Mesenchymal stem cell (in vitro differentiated cells and primary cell): Measurements from ENCODE around the gene OLIG1.
A peak's percentile ranks its signal among the peaks of the same experiment; 100 is the strongest.

Source experiments
- DNase-seq: peaks from one replicate; pipeline ENCODE4 v3.0.0-alpha.2; 2013
- H2AFZ ChIP-seq: one replicate; pipeline ENCODE4 v1.6.1; 2013; ENCODE audit warnings: low read depth, mild to moderate bottlenecking, control low read depth, inconsistent platforms, low read length, moderate library complexity
- H2AK5ac ChIP-seq: 2 replicates; pipeline ENCODE4 v1.6.1; 2013; ENCODE audit warnings: low read length, moderate library complexity, mild to moderate bottlenecking, inconsistent platforms; ENCODE audit not compliant: severe bottlenecking
- H2BK120ac ChIP-seq: one replicate; pipeline ENCODE4 v1.6.1; 2013; ENCODE audit warnings: low read depth, mild to moderate bottlenecking, inconsistent platforms, low read length, moderate library complexity
- H2BK12ac ChIP-seq, 2 experiments: one replicate each; pipeline ENCODE4 v1.6.1; 2013; ENCODE audit warnings: inconsistent platforms in 2 of 2, low read length in 2 of 2, mild to moderate bottlenecking in 2 of 2, moderate library complexity in 2 of 2, control low read depth in 1 of 2
- H2BK15ac ChIP-seq: one replicate; pipeline ENCODE4 v1.6.1; 2013; ENCODE audit warnings: mild to moderate bottlenecking, low read depth, inconsistent platforms; ENCODE audit not compliant: poor library complexity, severe bottlenecking
- H2BK5ac ChIP-seq: 2 replicates; pipeline ENCODE4 v1.6.1; 2013; ENCODE audit warnings: low read depth, mild to moderate bottlenecking, low read length, control low read depth, inconsistent platforms; ENCODE audit not compliant: poor library complexity, severe bottlenecking
- H3K14ac ChIP-seq, 2 experiments: one replicate each; pipeline ENCODE4 v1.6.1; 2013; ENCODE audit warnings: inconsistent platforms in 2 of 2, low read length in 2 of 2, control low read depth in 1 of 2, mild to moderate bottlenecking in 1 of 2, moderate library complexity in 1 of 2
- H3K18ac ChIP-seq, 2 experiments: one replicate each; pipeline ENCODE4 v1.6.1; 2013; ENCODE audit warnings: inconsistent platforms in 2 of 2, low read length in 2 of 2, control low read depth in 1 of 2, low read depth in 1 of 2, mild to moderate bottlenecking in 1 of 2
- H3K23ac ChIP-seq, 2 experiments: one replicate each; pipeline ENCODE4 v1.6.1; 2013; ENCODE audit warnings: inconsistent platforms in 2 of 2, low read length in 2 of 2, mild to moderate bottlenecking in 2 of 2, moderate library complexity in 2 of 2, control low read depth in 1 of 2
- H3K27ac ChIP-seq: 2 replicates; pipeline ENCODE4 v1.5.1; 2013; ENCODE audit warnings: mild to moderate bottlenecking, moderate library complexity, low read length, control low read depth, inconsistent platforms; ENCODE audit not compliant: poor library complexity, severe bottlenecking
- H3K27me3 ChIP-seq, 2 experiments: 2 replicates each; pipeline versions ENCODE4 v1.6.1 to v1.7.0; 2013; ENCODE audit warnings: low read length in 2 of 2, mild to moderate bottlenecking in 2 of 2, moderate library complexity in 2 of 2, control low read depth in 1 of 2, inconsistent platforms in 1 of 2; ENCODE audit not compliant: control insufficient read depth in 1 of 2, insufficient read depth in 1 of 2
- H3K36me3 ChIP-seq, 2 experiments: 2 replicates each; pipeline versions ENCODE4 v1.6.1 to v1.7.0; 2013; ENCODE audit warnings: low read length in 2 of 2, control low read depth in 1 of 2, inconsistent platforms in 1 of 2, low read depth in 1 of 2, mild to moderate bottlenecking in 1 of 2; ENCODE audit not compliant: insufficient read depth in 2 of 2, control insufficient read depth in 1 of 2
- H3K4ac ChIP-seq, 2 experiments: one replicate each; pipeline ENCODE4 v1.6.1; 2013; ENCODE audit warnings: inconsistent platforms in 2 of 2, low read length in 2 of 2, mild to moderate bottlenecking in 2 of 2, moderate library complexity in 2 of 2, control low read depth in 1 of 2, low read depth in 1 of 2
- H3K4me1 ChIP-seq: 2 replicates; pipeline ENCODE4 v1.6.1; 2013; ENCODE audit warnings: low read depth, low read length, control low read depth; ENCODE audit not compliant: control insufficient read depth, insufficient read depth
- H3K4me2 ChIP-seq: 2 replicates; pipeline ENCODE4 v1.6.1; 2013; ENCODE audit warnings: low read length, mild to moderate bottlenecking, inconsistent platforms; ENCODE audit not compliant: poor library complexity, severe bottlenecking
- H3K4me3 ChIP-seq, 2 experiments: 2 replicates each; pipeline versions ENCODE4 v1.5.1 to v1.7.0; 2013; ENCODE audit warnings: low read length in 2 of 2, mild to moderate bottlenecking in 2 of 2, control low read depth in 1 of 2, low read depth in 1 of 2; ENCODE audit not compliant: insufficient read depth in 1 of 2
- H3K79me1 ChIP-seq: replicated peaks from 2 replicates; pipeline ENCODE4 v1.6.1; 2013; ENCODE audit warnings: mild to moderate bottlenecking, control low read depth, low read length, inconsistent platforms; ENCODE audit not compliant: poor library complexity, severe bottlenecking
- H3K9ac ChIP-seq: 2 replicates; pipeline ENCODE4 v1.7.0; 2013; ENCODE audit warnings: mild to moderate bottlenecking, low read length, moderate library complexity
- H3K9me3 ChIP-seq: 2 replicates; pipeline ENCODE4 v1.7.0; 2013; ENCODE audit warnings: mild to moderate bottlenecking, low read length; ENCODE audit not compliant: control insufficient read depth
- H4K8ac ChIP-seq: one replicate; pipeline ENCODE4 v1.6.1; 2013; ENCODE audit warnings: inconsistent platforms, mild to moderate bottlenecking, low read length, moderate library complexity
- H4K91ac ChIP-seq: one replicate; pipeline ENCODE4 v1.6.1; 2013; ENCODE audit warnings: mild to moderate bottlenecking, low read length, inconsistent platforms
- WGBS: methylation state at CpG from one replicate; pipeline ENCODE4 v1.1.7; 2013; ENCODE audit warnings: mixed read lengths; 5-methylcytosine and 5-hydroxymethylcytosine counted together

OLIG1 gene

DNA sequence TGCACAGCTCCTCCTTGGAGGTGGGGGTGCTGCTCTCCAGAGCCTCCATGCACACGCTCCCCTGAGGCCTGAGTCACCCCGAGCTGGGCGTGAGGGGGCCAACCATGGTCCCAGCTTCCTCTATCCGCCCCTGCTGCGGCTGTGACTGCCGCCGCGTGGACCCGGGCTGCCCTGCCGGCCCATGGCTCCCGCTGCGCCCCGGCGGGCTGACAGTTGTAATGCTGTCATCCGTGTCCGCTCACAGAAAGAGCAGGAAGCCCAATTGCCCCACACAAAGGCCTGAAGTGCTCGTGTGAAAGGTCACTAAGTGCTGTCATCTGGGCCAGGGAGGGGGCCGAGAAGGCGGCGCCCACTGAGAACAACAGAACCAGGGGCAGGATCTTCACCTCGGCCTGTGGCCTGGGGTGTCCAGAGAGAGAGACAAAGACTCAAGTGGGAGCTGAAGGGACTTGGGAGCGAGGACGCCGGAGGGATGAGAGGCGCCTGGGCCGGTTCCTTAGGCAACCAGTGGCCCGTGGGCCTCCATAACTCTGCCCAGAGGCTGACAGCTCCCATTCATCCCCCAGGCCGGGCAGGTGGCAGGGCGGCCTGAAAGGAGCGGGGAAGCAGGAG, 31.5 kb downstream of the OLIG1 start:
- Histone ChIP-seq H2BK15ac (peak overlapping the region; percentile 3), H3K27me3 (peaks cover 35 to 59% of the 10 kb centered on the region in 2 experiments), H3K9me3 (no peaks in the 10 kb centered on the region), H4K91ac (no peak overlapping the region), H3K4me1 (peaks cover 7% of the 10 kb centered on the region), H3K79me1 (no peaks in the 10 kb centered on the region), H3K36me3 (no peaks in the 10 kb centered on the region), H3K4me2 (no peak overlapping the region), H3K4ac (no peak overlapping the region), H3K9ac (no peak overlapping the region), H2BK120ac (no peak overlapping the region), H3K18ac (no peak overlapping the region), H3K27ac (no peak overlapping the region), H3K4me3 (no peak overlapping the region), H3K23ac (no peak overlapping the region), H3K14ac (no peak overlapping the region), H2BK12ac (no peak overlapping the region), H4K8ac (no peak overlapping the region), H2AK5ac (no peak overlapping the region), H2AFZ (no peak overlapping the region), H2BK5ac (no peak overlapping the region)
- 84% methylated on average over 30 of the region's 30 CpGs for WGBS
- no peak for DNase-seq

DNA sequence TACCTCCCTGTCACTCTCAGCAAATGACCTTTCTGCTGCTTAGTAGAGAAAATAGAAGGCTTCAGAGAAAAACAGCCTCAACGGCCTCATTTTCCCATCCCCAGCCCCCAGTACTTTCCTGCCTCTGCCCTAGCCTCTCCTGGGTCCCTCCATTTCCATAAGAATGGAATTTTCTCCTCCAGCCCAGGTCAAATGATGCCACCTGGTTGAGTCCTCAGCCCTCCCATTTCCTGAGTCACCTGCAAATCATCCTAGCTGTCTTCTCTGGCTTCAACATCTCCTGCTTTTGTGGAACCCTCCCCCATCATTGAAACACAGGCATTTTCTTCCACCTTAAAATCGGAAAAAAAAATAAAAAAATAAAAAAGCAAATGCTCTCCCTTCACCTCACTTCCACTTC, 35.1 kb downstream of the OLIG1 start:
- H3K4me3 ChIP-seq, result no peak overlapping the region
- no peak overlapping the region for H2BK12ac ChIP-seq
- DNase-seq, result no peak
- no peak overlapping the region for H3K4me2 ChIP-seq
- no peak overlapping the region for H2AFZ ChIP-seq
- H2BK5ac ChIP-seq, result no peak overlapping the region
- H3K4ac ChIP-seq, result no peak overlapping the region
- H2BK120ac ChIP-seq, result no peak overlapping the region
- H4K8ac ChIP-seq, result no peak overlapping the region
- no peak overlapping the region for H3K9ac ChIP-seq
- WGBS, result 34% methylated on average over 2 of the region's 2 CpGs
- no peak overlapping the region for H3K27ac ChIP-seq
- H4K91ac ChIP-seq, result no peak overlapping the region
- no peaks in the 10 kb centered on the region for H3K79me1 ChIP-seq
- peaks cover 12% of the 10 kb centered on the region for H3K4me1 ChIP-seq
- peaks cover 51 to 82% of the 10 kb centered on the region in 2 experiments for H3K27me3 ChIP-seq
- H2AK5ac ChIP-seq, result no peak overlapping the region
- H3K36me3 ChIP-seq, result no peaks in the 10 kb centered on the region
- no peaks in the 10 kb centered on the region for H3K9me3 ChIP-seq
- no peak overlapping the region for H2BK15ac ChIP-seq
- H3K14ac ChIP-seq, result no peak overlapping the region
- no peak overlapping the region for H3K23ac ChIP-seq
- H3K18ac ChIP-seq, result no peak overlapping the region

DNA sequence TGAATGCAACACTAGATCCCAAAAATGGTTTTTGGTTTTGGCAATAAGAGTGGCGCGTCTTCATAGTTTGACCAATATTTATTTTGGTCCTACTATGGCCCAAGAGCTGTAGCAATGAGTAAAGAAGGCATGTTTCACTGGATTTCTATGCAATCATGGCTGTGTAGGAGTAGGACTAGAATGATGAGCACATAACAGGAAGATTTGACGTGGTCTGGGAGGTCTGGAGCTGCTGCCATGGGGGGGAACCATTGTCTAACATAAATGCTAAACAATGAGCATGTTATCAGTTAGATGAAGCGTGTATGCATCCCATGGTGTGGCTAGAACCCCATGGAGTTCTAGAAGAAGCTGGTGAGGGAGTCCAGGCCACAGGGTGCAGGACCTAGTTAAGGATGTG, 38.3 kb downstream of the OLIG1 start:
- peaks cover 5% of the 10 kb centered on the region for H3K4me1 ChIP-seq
- H3K23ac ChIP-seq, result no peak overlapping the region
- H2AK5ac ChIP-seq, result no peak overlapping the region
- no peak overlapping the region for H4K91ac ChIP-seq
- 74% methylated on average over 4 of the region's 4 CpGs for WGBS
- no peaks in the 10 kb centered on the region for H3K36me3 ChIP-seq
- no peak overlapping the region for H2AFZ ChIP-seq
- H2BK5ac ChIP-seq, result no peak overlapping the region
- H2BK15ac ChIP-seq, result no peak overlapping the region
- no peaks in the 10 kb centered on the region for H3K9me3 ChIP-seq
- no peak overlapping the region for H3K9ac ChIP-seq
- H3K4me2 ChIP-seq, result no peak overlapping the region
- H3K4me3 ChIP-seq, result no peak overlapping the region
- H3K4ac ChIP-seq, result no peak overlapping the region
- H3K27me3 ChIP-seq, result peaks cover 74 to 91% of the 10 kb centered on the region in 2 experiments
- H3K18ac ChIP-seq, result no peak overlapping the region
- H4K8ac ChIP-seq, result no peak overlapping the region
- no peaks in the 10 kb centered on the region for H3K79me1 ChIP-seq
- H2BK120ac ChIP-seq, result no peak overlapping the region
- H3K14ac ChIP-seq, result no peak overlapping the region
- no peak for DNase-seq
- no peak overlapping the region for H3K27ac ChIP-seq
- no peak overlapping the region for H2BK12ac ChIP-seq

DNA sequence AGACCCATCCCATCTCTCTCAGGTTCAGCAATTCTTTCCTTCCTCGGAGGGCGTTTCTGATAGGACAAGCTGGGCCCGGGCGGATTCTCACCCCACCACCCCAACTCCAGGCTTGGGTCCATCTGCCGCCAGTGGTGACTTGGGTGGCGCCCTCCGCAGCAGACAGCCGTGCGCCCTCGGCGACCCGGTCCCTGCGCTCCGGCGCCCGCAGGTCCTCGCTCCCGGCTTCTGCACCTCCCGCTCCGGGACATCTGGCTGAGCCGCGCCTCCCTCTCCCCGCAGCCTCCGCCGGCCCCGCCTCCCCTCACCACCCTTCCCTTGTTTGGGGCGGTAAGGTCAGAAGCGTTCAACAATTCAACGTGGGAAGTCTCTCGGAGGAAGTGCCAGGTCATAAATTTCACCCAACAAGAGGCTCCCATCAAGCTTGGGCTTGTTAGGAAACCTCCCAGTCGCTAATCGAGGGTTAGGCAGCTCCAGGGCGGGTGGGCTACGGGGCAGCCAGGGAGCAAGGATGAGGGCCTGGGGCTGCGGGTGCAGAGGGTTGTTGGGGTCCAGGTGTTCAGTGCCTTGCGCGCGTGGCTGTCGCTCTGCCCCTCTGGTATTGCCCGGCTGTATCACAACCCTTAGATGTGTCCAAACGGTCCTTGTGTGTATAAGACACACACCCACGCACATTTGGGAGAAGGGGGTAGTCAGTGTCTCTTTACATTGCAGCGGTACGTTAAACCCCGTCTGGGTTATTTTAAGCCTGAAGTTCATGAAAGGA, 39.8 kb downstream of the OLIG1 start:
- H3K4me1 ChIP-seq, result peaks cover 5% of the 10 kb centered on the region
- H2BK15ac ChIP-seq, result no peak overlapping the region
- no peak overlapping the region for H2BK12ac ChIP-seq
- H3K14ac ChIP-seq, result no peak overlapping the region
- H3K4me3 ChIP-seq, result peak overlapping the region in 1 of 2 experiments; percentile 27
- no peak overlapping the region for H3K4ac ChIP-seq
- WGBS, result 12% methylated on average over 45 of the region's 45 CpGs
- no peaks in the 10 kb centered on the region for H3K9me3 ChIP-seq
- no peak overlapping the region for H3K18ac ChIP-seq
- H3K27me3 ChIP-seq, result peaks cover 73 to 91% of the 10 kb centered on the region in 2 experiments
- H3K79me1 ChIP-seq, result no peaks in the 10 kb centered on the region
- H3K9ac ChIP-seq, result no peak overlapping the region
- no peak overlapping the region for H4K8ac ChIP-seq
- no peak overlapping the region for H3K23ac ChIP-seq
- H2BK120ac ChIP-seq, result no peak overlapping the region
- H4K91ac ChIP-seq, result no peak overlapping the region
- DNase-seq, result no peak
- H2BK5ac ChIP-seq, result no peak overlapping the region
- H3K4me2 ChIP-seq, result no peak overlapping the region
- no peak overlapping the region for H2AK5ac ChIP-seq
- H3K27ac ChIP-seq, result no peak overlapping the region
- no peaks in the 10 kb centered on the region for H3K36me3 ChIP-seq
- H2AFZ ChIP-seq, result peak overlapping the region; percentile 49
